ENCODE results near the gene TRPM2.

GRCh38 chr21:44357064-44357837 lies 3.8 kb downstream of the TRPM2 start:
- TF ChIP-seq CTCF (IDR thresholded peaks at IDR 0.05): no peak
- TF ChIP-seq POLR2A (IDR thresholded peaks at IDR 0.05): no peak
